NCI-H128 (cell line): ENCODE results near the gene AIP.

Source experiments
- DNase-seq: peaks from one replicate; lab custom pipeline; 2025; ENCODE audit not compliant: unreplicated experiment; lab: John Stamatoyannopoulos, UW

The AIP gene

DNA sequence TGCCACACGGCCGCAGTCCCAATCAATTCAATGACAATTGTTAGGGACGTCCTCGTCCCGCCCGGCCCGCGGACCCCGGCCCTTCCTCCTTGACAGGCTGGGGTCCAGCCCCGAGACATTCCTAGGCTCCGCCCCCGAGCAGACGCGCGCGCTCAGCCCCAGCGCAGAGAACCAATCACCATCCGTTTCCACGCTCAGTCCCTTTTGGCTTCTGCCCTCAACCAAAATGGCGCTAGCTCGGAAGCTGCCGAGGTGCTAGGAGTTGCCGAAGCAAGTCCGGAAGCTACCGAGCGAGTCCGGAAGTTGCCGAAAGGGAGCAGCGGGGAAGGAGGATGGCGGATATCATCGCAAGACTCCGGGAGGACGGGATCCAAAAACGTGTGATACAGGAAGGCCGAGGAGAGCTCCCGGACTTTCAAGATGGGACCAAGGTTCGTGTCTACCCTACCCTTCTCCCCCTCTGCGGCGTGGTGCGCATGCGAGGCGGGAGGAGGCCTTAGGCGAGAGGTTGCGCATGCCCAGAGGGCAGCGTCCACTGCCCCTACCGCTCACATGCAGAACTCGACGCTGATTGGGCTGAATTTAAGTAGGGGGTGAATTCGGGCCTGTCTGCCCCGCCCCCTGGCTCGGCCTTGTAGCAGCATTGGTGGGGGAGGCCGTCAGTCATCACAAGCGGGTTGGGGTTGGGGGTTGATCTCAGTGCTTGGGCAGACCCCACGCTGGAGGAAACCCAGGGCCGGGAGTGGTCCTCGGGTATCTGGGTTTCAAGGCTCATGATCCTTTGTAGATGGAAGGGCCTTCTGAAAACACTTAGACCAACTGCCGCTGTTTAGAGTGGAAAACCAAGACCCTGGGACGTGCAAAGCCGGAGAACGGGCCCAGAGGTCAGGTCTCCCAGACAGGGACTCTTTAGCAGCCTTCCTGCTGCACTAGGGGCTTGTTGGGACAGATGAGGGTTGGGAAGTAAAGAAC lies at the start of gene AIP:
Gene AIP, plus strand, starts transcription at position 200 of the 972 bp plus-strand sequence. Its CDS starts 133 bp downstream, at position 333.
- peak; percentile 98 for DNase-seq

GRCh38 chr11:67433536-67434394 lies 49.1 kb upstream of the AIP start:
- no peak for DNase-seq

- no peak for DNase-seq
Measured at GRCh38 chr11:67434395-67434881, 48.4 kb upstream of the AIP start.

DNA sequence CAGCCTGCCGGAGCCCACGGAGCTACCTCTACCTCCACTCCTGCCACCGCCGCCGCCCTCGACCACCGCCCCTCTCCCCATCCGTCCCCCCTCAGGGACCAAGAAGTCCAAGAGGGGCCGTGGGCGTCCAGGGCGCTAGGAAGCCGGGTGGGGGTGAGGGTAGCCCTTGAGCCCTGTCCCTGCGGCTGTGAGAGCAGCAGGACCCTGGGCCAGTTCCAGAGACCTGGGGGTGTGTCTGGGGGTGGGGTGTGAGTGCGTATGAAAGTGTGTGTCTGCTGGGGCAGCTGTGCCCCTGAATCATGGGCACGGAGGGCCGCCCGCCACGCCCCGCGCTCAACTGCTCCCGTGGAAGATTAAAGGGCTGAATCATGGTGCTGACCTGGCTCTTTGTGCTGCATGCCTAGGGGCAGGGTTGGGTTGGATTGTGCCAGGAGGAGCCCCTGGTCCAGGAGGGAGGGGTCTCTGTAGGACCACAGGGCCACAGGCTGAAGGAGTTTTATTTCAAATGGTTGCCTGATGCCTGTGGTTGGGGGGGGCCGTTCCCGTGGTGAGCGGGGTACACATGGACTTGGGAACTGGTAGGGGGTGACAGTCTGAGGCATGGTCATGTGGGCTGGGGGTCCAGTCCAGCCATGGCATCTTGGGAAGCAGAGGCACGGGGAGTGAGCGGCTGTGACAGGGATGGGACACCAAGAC lies 47.6 kb upstream of the AIP start:
- DNase-seq, result no peak

GRCh38 chr11:67435727-67436458 lies 46.9 kb upstream of the AIP start:
- DNase-seq, result no peak

GRCh38 chr11:67436459-67437081 lies 46.3 kb upstream of the AIP start:
- DNase-seq, result no peak

DNA sequence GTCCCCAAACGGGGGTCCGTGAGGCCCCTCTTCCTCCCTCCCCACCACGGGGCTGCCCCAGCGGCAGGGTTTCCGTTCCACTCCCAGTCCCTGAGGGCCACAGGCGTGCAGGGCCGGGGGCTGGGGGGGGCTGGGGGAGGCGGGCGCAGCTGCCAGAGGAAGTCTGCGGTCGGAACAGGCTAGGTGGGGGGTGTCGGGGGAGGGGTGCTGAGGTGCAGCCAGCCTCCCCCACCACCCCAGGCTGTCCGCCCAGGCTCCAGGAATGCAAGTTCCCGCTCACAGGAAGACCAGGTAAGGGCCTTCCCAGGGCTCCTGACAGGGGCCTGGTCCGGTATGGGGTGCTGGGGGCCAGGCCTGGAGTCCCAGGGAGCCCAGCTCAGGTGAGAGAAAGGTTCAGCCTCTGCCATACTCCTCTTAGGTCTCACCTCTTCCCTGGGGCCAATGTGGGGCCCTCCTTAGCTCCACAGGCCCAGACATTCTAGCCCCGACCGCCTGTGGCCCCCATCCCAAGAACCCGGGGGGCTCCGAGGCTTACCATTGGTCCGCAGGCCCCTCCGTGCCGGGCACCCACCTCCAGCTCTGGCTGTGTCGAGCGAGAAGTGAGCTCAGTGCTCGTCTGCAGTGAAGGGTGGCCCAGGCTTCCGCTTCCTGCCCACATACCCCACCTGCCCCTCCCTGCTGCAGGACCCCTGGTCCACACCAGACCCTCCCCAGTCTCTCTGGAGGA lies 45.6 kb upstream of the AIP start, which contains the start of gene PTPRCAP:
Gene PTPRCAP, minus strand, starts transcription at position 601 of the 727 bp plus-strand sequence. Its CDS starts 63 bp downstream, at position 538.
- no peak for DNase-seq

- no peak for DNase-seq
Measured at GRCh38 chr11:67437809-67438157, 45.0 kb upstream of the AIP start.

DNA sequence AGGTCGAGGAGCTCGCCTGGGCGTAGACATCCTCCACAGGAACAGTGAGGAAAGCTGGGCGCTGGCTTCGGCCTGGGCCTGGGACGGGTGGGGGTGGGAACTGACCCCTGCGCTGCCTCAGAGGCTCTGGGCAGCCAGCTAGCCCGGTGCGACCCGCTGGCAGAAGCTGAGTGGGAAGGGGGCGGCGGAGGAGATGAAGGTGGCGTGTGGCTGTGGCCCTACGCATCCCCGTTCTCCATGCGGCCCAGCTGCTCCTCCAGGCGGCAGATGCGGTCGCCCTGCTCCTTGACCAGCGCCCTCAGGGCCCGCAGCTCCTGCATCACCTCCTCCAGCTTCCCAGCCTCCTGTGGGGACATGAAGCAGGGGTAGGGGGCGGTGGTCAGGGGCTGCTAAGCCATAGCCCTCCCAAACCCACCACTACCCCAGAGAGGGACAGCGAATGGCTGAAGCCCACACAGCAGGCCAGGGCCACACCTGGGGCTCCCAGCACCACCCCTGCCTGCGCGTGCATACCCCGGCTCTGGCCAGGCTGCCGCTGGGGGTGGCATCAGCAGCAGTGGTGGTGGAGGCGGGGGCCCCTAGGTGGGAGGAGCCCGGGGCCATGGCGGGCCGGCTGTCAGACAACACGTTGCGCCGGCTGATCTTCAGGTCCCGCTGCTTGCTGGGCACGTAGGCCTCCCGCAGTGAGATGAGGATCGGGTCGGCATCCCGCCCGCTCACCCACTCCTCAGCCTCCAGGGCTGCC lies 44.5 kb upstream of the AIP start:
- DNase-seq, result no peak

DNA sequence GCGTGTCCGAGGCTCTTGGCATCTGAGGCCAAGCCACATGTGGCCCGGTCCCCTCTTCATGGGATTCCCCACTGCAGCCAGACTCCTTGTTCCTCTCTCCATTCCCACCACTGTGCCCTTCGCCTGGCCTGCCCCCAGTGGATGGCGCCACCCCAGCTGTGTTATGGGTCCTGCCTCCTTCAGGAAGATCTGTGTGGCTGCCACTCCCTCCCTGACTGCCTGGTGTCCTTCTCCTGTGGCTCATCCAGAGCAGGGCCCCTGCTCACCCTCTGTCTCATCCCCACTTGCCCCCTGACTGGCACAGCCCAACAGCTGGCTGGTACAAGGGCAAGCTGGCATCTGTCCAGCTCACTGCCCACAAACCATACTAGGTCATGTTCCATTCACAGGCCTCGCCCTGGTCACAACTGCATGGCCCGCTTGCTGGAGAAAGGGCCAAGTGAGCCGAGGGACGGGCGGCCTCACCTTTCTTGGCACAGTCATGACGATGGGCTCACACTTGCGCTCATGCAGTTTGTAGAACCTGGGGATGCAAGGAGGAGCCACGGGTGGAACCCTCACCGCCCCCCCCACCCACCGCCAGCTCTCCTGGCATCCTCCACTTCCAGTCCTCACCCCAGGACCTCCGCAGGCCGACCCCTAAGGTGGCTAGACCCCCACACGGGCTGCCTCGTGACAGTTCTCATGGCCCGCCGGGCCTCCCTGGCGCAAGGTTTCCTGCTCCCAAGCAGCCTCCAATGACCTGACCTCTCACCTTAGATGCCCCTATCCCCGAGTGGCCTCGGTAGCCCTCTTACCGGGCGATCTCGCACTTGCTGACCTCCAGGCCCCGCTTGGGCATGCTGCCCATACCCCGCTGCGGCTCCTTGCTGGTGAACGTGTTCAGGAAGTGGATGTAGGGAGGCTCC lies 43.3 kb upstream of the AIP start:
- no peak for DNase-seq

DNA sequence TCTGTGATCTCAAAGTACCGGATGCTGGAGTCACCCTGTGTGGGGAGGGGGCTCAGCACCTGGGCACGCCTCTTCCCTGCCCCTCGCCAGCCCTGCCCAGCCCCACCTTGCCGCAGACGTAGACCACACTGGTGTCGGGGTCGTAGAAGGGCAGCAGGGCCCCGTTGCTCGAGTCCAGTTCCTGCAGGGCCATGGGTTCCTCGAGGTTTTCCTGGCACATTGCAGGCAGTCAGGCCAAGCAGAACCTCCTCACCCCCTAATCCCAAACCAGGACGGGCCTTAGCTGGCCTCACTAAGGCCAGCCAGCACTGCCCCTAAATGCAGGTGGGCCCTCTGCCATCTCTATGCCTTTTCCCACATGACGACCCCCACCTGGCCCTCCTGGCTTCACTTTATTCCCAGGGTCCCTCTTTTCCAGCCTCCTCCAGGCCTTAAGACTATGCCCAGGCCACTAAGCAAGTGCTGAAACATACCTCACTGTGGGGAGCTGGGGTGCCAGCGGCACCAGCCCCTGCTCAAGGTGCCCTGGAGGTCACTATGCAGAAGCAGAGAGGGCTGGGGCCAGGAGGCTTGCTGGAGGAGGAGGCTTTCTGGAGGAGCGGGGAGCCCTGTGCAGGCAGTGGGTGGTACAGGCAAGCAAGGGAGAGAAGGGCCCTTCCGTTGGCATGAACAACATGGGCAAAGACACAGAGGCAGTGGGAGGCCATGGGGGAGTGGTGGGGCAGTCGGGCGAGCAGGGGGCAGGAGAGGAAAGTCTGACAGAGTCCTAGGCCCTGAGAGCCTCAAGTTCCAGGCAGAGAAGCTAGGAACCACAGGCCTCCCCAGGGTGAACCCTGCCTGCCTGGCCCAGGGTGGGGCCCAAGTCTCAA lies 42.4 kb upstream of the AIP start:
- DNase-seq, result no peak

- DNase-seq, result no peak
Measured at GRCh38 chr11:67441098-67441563, 41.7 kb upstream of the AIP start.

DNA sequence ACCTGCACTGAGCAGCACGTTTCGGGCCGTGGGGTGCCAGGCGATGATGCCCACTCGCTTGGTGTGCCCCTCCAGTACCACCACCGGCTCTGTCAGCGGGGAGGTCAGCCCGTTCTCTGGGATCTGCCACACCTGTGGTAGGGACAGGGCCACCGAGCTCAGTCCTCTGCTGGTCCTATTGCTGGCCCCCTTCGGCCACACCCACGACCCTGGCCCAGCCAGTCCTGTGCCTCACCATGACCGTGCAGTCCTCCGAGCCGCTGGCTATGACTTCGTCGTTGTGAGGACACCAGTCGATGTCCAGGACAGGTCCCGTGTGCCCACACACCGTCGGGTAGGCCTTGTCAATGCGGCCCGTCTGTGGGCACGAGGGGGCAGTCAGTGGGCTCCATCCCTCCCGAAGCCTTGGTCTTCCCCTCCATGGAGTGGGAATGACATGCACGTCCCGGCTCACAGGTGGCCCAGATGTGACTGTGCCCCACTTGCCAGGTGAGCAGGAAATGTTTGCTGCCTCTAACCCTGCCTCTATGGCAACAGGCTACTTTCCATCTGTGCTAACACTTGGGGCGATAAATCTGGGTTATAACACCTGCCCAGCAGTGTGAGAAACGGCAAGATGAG lies 41.0 kb upstream of the AIP start:
- DNase-seq, result no peak

- no peak for DNase-seq
Measured at GRCh38 chr11:67442504-67443404, 40.1 kb upstream of the AIP start.

DNA sequence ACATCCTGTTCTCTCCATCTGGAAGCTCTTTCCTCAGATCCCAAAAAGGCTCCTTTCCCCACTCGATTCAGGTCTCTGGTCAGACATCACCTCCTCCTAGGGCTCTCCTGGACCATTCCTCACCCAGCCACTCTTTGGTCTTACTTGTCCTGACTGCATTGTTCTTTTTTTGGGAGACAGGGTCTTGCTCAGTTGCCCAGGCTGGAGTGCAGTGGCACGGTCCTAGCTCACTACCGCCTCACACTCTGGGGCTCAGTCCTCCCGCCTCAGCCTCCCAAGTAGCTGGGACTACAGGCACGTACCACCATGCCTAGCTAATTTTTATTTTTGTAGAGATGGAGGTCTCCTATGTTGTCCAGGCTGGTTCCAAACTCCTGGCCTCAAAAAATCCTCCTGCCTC lies 37.3 kb upstream of the AIP start:
- DNase-seq, result no peak
